Measurements from ENCODE around the gene CTTNBP2. TPM values are rescaled to one million over a fixed set of nuclear protein-coding genes. Genes with fewer than 3 reads are reported as not detected.

CTTNBP2 gene
- polyA plus RNA-seq, 1 donor from 2014 or later: 53.5 TPM

DNA sequence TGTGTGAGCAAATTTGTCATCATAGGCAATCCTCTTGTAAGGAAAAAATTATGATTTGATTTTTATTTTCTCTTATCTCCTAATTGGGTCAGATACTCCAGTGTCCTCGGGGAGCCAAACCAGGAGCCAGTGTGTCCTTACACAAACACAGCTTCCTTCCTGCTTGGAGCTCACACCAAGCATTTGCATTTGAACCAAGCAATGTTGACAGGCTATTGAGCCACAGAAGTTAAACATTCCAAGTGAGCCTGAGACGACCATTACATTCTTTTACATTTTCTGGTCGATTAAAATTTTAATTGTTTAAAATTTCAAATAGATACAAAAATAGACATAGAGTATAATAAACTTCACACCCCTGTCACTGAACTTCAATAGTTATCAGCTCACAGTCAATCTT is 198.6 kb downstream of the CTTNBP2 start:
- no peaks in the 10 kb centered on the region for H3K9me2 ChIP-seq (ENCODE audit: insufficient read depth, low read length)
- H3K36me3 ChIP-seq (ENCODE audit: insufficient read depth, low read length): no peaks in the 10 kb centered on the region
- H3F3A ChIP-seq (ENCODE audit: insufficient read depth, low read length, poor library complexity, severe bottlenecking): no peaks in the 10 kb centered on the region
- no peak overlapping the region for H3K9ac ChIP-seq (ENCODE audit: low read length)
- TF ChIP-seq POLR2AphosphoS5 (IDR thresholded peaks at IDR 0.05) (no peak), SMC3 (conservative IDR thresholded peaks at IDR 0.05; ENCODE audit: poor library complexity) (no peak)
- TF ChIP-seq, protein P1, sequence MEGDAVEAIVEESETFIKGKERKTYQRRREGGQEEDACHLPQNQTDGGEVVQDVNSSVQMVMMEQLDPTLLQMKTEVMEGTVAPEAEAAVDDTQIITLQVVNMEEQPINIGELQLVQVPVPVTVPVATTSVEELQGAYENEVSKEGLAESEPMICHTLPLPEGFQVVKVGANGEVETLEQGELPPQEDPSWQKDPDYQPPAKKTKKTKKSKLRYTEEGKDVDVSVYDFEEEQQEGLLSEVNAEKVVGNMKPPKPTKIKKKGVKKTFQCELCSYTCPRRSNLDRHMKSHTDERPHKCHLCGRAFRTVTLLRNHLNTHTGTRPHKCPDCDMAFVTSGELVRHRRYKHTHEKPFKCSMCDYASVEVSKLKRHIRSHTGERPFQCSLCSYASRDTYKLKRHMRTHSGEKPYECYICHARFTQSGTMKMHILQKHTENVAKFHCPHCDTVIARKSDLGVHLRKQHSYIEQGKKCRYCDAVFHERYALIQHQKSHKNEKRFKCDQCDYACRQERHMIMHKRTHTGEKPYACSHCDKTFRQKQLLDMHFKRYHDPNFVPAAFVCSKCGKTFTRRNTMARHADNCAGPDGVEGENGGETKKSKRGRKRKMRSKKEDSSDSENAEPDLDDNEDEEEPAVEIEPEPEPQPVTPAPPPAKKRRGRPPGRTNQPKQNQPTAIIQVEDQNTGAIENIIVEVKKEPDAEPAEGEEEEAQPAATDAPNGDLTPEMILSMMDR (IDR thresholded peaks at IDR 0.05; ENCODE audit: poor library complexity, severe bottlenecking): no peak
- no peaks in the 10 kb centered on the region for H4K20me1 ChIP-seq (ENCODE audit: insufficient read depth)
- H3K4me3 ChIP-seq (ENCODE audit: low read length): no peak overlapping the region
- H3K79me2 ChIP-seq (replicated peaks; ENCODE audit: insufficient read depth, low read length): no peaks in the 10 kb centered on the region
- H3K4me2 ChIP-seq (ENCODE audit: low read length): no peak overlapping the region
- H3K27me3 ChIP-seq (ENCODE audit: insufficient read depth, low read depth, low read length): no peaks in the 10 kb centered on the region
- no peaks in the 10 kb centered on the region for H3K9me3 ChIP-seq (ENCODE audit: low read length)
- no peak overlapping the region for H2AFZ ChIP-seq (ENCODE audit: low read depth, low read length)
- H3K27ac ChIP-seq (ENCODE audit: low read length): no peak overlapping the region

DNA sequence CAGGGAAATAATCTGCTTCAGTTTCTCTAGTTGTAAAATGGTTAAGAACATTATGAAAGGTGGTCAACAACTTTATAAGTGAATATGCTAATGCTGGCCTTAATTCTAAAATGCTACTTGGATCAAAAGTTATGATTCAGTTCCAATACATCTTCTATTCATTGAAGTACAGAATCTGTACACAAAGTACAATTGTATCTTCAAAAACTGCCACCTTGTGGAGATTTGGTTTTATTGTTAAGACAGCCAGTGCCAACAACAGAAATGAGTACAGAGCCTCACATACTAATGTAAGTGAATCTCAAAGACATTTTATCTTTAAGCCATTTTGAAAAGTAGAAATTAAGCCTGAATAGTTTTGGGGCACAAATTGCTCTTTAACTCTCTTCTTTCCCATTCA is 199.4 kb downstream of the CTTNBP2 start:
- Histone ChIP-seq H3K4me2 (ENCODE audit: low read length) (no peak overlapping the region), H3K27me3 (ENCODE audit: insufficient read depth, low read depth, low read length) (no peaks in the 10 kb centered on the region), H3K9me2 (ENCODE audit: insufficient read depth, low read length) (no peaks in the 10 kb centered on the region), H3K36me3 (ENCODE audit: insufficient read depth, low read length) (no peaks in the 10 kb centered on the region), H2AFZ (ENCODE audit: low read depth, low read length) (no peak overlapping the region), H4K20me1 (ENCODE audit: insufficient read depth) (no peaks in the 10 kb centered on the region), H3K79me2 (replicated peaks; ENCODE audit: insufficient read depth, low read length) (no peaks in the 10 kb centered on the region), H3K9me3 (ENCODE audit: low read length) (no peaks in the 10 kb centered on the region), H3K27ac (ENCODE audit: low read length) (no peak overlapping the region), H3K4me3 (ENCODE audit: low read length) (no peak overlapping the region), H3K9ac (ENCODE audit: low read length) (no peak overlapping the region), H3F3A (ENCODE audit: insufficient read depth, low read length, poor library complexity, severe bottlenecking) (no peaks in the 10 kb centered on the region)
- TF ChIP-seq POLR2AphosphoS5 (IDR thresholded peaks at IDR 0.05) (no peak), RAD21 (conservative IDR thresholded peaks at IDR 0.05) (peak; percentile 60), SMC3 (conservative IDR thresholded peaks at IDR 0.05; ENCODE audit: poor library complexity) (peak; percentile 77)
- TF ChIP-seq, protein P1 (IDR thresholded peaks at IDR 0.05; ENCODE audit: poor library complexity, severe bottlenecking): peak; percentile 66

DNA sequence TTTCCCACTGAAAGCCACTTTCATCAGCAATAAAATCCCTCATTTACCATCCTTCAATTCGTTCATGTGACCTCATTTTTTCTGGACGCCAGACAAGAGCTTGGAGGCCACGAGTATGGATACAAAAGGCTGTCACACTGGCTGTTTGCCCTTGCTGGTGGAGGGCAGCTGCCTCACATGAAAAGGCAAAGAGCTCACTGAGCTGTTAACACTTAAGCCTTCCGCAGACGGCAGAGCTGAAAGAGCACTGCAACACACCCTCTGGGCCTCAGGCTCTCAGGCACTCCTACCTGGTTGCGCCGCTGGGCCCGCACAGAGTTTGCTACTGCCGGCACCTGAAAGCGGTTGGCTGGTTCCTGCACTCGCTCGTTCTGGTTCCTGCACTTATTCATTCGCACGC is 199.9 kb downstream of the CTTNBP2 start:
- H3F3A ChIP-seq (ENCODE audit: insufficient read depth, low read length, poor library complexity, severe bottlenecking): no peaks in the 10 kb centered on the region
- H4K20me1 ChIP-seq (ENCODE audit: insufficient read depth): no peaks in the 10 kb centered on the region
- H3K4me2 ChIP-seq (ENCODE audit: low read length): no peak overlapping the region
- H3K9ac ChIP-seq (ENCODE audit: low read length): no peak overlapping the region
- no peaks in the 10 kb centered on the region for H3K79me2 ChIP-seq (replicated peaks; ENCODE audit: insufficient read depth, low read length)
- H3K9me2 ChIP-seq (ENCODE audit: insufficient read depth, low read length): no peaks in the 10 kb centered on the region
- H2AFZ ChIP-seq (ENCODE audit: low read depth, low read length): no peak overlapping the region
- no peak overlapping the region for H3K4me3 ChIP-seq (ENCODE audit: low read length)
- TF ChIP-seq POLR2AphosphoS5 (IDR thresholded peaks at IDR 0.05) (no peak), EZH2 (IDR thresholded peaks at IDR 0.05; ENCODE audit: borderline replicate concordance, insufficient read depth, low read length, poor library complexity, severe bottlenecking) (no peak), RAD21 (conservative IDR thresholded peaks at IDR 0.05) (no peak), EP300 (conservative IDR thresholded peaks at IDR 0.05; ENCODE audit: poor library complexity, severe bottlenecking) (no peak)
- TF ChIP-seq, protein P1 (IDR thresholded peaks at IDR 0.05; ENCODE audit: poor library complexity, severe bottlenecking): no peak
- H3K27ac ChIP-seq (ENCODE audit: low read length): no peak overlapping the region
- no peaks in the 10 kb centered on the region for H3K27me3 ChIP-seq (ENCODE audit: insufficient read depth, low read depth, low read length)
- no peaks in the 10 kb centered on the region for H3K36me3 ChIP-seq (ENCODE audit: insufficient read depth, low read length)
- H3K9me3 ChIP-seq (ENCODE audit: low read length): no peaks in the 10 kb centered on the region
